Ovary (tissue), 9 donors: ENCODE results near the gene MICALL2. TPM values are rescaled to one million over a fixed set of nuclear protein-coding genes. Genes with fewer than 3 reads are reported as not detected.

Source experiments
- DNase-seq, 5 donors: peaks; one replicate each; pipeline ENCODE4 v3.0.0-alpha.2; 2019 to 2020
- H3K27ac ChIP-seq, 2 donors: fragments of 200-600 bp; one replicate each; pipeline versions ENCODE4 v1.5.1 to v1.8.0; 2019 to 2022
- H3K27me3 ChIP-seq: fragments of 200-600 bp; one replicate; pipeline ENCODE4 v1.8.0; 2022
- H3K36me3 ChIP-seq: fragments of 200-600 bp; sonication (generic); one replicate; pipeline ENCODE4 v1.5.1; 2019
- H3K4me1 ChIP-seq: one replicate; pipeline ENCODE4 v1.8.1; 2013; ENCODE audit warnings: mild to moderate bottlenecking, moderate library complexity; ENCODE audit not compliant: insufficient read depth
- H3K4me3 ChIP-seq: fragments of 200-600 bp; sonication (generic); one replicate; pipeline ENCODE4 v1.5.1; 2017
- H3K9me3 ChIP-seq, 2 donors: fragments of 200-600 bp in 1 of 2; sonication (generic) in 1 of 2; one replicate each; pipeline versions ENCODE4 v1.5.1 to v1.8.1; 2013 to 2019; ENCODE audit warnings: mild to moderate bottlenecking in 1 of 2, moderate library complexity in 1 of 2
- CTCF ChIP-seq, 3 donors: fragments of 450-650 bp in 2 of 3; fragments of 200-600 bp in 1 of 3; IDR thresholded peaks; one replicate each; pipeline versions ENCODE4 v1.5.1 to v1.8.0; 2016 to 2022; ENCODE audit warnings: antibody characterized with exemption in 3 of 3, mild to moderate bottlenecking in 1 of 3
- EP300 ChIP-seq: sonication (generic); formaldehyde crosslinking; IDR thresholded peaks from one replicate; pipeline ENCODE4 v1.6.1; 2017; ENCODE audit warnings: antibody characterized with exemption
- POLR2A ChIP-seq: fragments of 450-650 bp; IDR thresholded peaks from one replicate; pipeline ENCODE4 v1.6.1; 2017; ENCODE audit warnings: antibody characterized with exemption, mild to moderate bottlenecking, moderate library complexity
- WGBS, 3 donors: extraction: QIAGEN DNeasy Blood & Tissue Kit in 1 of 3; methylation state at CpG; one replicate each; pipeline versions ENCODE4 v1.1.5 to v1.1.7; 2013 to 2017; 5-methylcytosine and 5-hydroxymethylcytosine counted together
- intact Hi-C, 4 donors: fragments of 100-400 bp; cut with DNase I; formaldehyde crosslinking; loops; one replicate each; pipeline versions ENCODE4 v1.11.0 to v1.15.1; 2022 to 2023
- polyA plus RNA-seq, 2 donors: library from polyadenylated mRNA; stranded (reverse); fragments of 200-250 nt in 1 of 2; fragments of 350-450 nt in 1 of 2; fragmentation: Illumina TruSeq in 1 of 2; extraction: RNeasy Lipid Tissue Mini Kit (QIAGEN cat#74804) in 1 of 2; gene quantifications; one replicate each; pipeline ENCODE4 v1.2.3, GENCODE V29; 2013 to 2014
- total RNA-seq, 7 donors: library from RNA; depleted of rRNA in 2 of 7; stranded (reverse); fragments of >200 nt in 2 of 7; fragmentation: NEBNext Ultra II Directional in 3 of 7; extraction: Animal tissue kit (Norgen Biotek cat#: 25700) in 3 of 7; gene quantifications; one replicate each; pipeline versions ENCODE4 v1.1.0 to v1.2.4, GENCODE V29; 2016 to 2023
- donor health status: DM: no; HTN: no; CAD: no; lungs with moderate emphysema.
- donor health status: DM: no; HTN: no; CAD: no.
- donor health status: Bipolar disorder and iron deficiency.
- donor health status: DM: yes; HTN: yes; CAD: no.
- donor health status: DM: no; HTN: no; CAD: no.
- donor health status: DM: yes; HTN: yes; CAD: no.

Gene MICALL2
- total and polyA plus RNA-seq, 9 donors, result 0.95 to 13.4 (median 6.5) TPM

DNA sequence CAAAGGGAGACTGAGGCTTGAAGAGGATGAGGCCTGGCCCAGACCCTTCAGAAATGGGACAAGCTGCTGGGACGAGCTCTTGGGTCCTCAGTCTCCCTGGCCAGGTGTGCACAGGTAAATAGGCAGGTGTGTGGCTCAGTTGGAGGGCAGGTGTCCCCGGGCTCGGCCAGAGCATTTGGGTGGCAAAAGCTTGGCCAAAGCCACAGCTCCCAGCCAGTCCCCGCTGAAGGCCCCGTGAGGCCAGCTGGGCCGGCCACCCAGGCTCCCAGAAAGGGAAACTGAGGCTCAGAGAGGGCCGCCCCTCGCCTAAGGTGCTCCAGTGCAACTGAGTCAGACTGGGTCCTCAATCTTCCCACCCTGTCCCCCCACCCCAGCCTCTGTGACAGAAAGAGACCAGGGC, 37.3 kb downstream of the MICALL2 start:
- no peaks in the 10 kb centered on the region for H3K36me3 ChIP-seq
- H3K27me3 ChIP-seq, result no peaks in the 10 kb centered on the region
- no peak for DNase-seq
- no peaks in the 10 kb centered on the region for H3K9me3 ChIP-seq
- intact Hi-C loops, result no loop called here
- no peak overlapping the region for H3K4me3 ChIP-seq
- TF ChIP-seq POLR2A (no peak), EP300 (no peak), CTCF (IDR thresholded peaks at IDR 0.05) (no peak)
- H3K27ac ChIP-seq, result no peak overlapping the region
- no peaks in the 10 kb centered on the region for H3K4me1 ChIP-seq
- 82 to 90% (median 82%) methylated on average over 8 of the region's 8 CpGs for WGBS, 3 donors

GRCh38 chr7:1421020-1421790, 38.1 kb downstream of the MICALL2 start:
- H3K27ac ChIP-seq, result no peak overlapping the region
- no peaks in the 10 kb centered on the region for H3K27me3 ChIP-seq
- H3K4me1 ChIP-seq, result no peaks in the 10 kb centered on the region
- intact Hi-C loops, result no loop called here
- H3K4me3 ChIP-seq, result no peak overlapping the region
- H3K9me3 ChIP-seq, result no peaks in the 10 kb centered on the region
- TF ChIP-seq CTCF (IDR thresholded peaks at IDR 0.05), result no peak
- TF ChIP-seq EP300, result no peak
- TF ChIP-seq POLR2A, result no peak
- H3K36me3 ChIP-seq, result no peaks in the 10 kb centered on the region
- no peak for DNase-seq
- 79 to 87% (median 81%) methylated on average over 39 to 41 of the region's 41 CpGs for WGBS, 3 donors

DNA sequence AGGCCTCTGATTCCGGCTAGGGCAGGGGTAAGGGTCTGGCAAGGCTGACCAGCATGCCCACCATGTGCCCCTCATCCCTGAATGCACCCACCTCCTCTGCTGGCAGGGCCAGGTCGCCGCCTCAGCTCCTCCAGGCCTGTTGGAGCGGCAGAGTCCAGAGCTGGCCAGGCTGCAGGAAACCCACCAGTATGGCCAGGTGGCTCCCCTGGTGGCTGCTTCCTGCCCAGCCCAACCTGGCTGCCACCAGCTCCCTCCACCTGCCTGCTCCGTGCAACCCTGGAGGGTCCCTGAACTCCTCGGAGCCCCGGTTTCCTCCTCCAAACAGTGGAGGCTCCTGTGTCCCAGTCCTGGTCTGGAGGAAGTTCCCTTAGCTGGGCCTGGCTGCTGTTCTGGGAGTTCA, 39.6 kb downstream of the MICALL2 start:
- WGBS, 3 donors, result 59 to 61% (median 61%) methylated on average over 7 of the region's 7 CpGs
- Histone ChIP-seq H3K4me3 (no peak overlapping the region), H3K27me3 (no peaks in the 10 kb centered on the region)

GRCh38 chr7:1419310-1419634, 40.0 kb downstream of the MICALL2 start:
- Histone ChIP-seq H3K4me3 (no peak overlapping the region), H3K27ac (no peak overlapping the region), H3K36me3 (no peaks in the 10 kb centered on the region), H3K27me3 (no peaks in the 10 kb centered on the region), H3K4me1 (no peaks in the 10 kb centered on the region), H3K9me3 (no peaks in the 10 kb centered on the region)
- WGBS, 3 donors, result 64 to 78% (median 77%) methylated on average over 11 of the region's 11 CpGs
- intact Hi-C loops, result no loop called here
- peak in 1 of 5 donors; percentile 23 for DNase-seq
- no peak for TF ChIP-seq CTCF (IDR thresholded peaks at IDR 0.05)

More for the DNA sequence above, 39.6 kb downstream of the MICALL2 start:
- Histone ChIP-seq H3K36me3 (no peaks in the 10 kb centered on the region), H3K9me3 (no peaks in the 10 kb centered on the region), H3K4me1 (no peaks in the 10 kb centered on the region), H3K27ac (no peak overlapping the region)
- intact Hi-C loops, result no loop called here
- no peak for TF ChIP-seq CTCF (IDR thresholded peaks at IDR 0.05)
- TF ChIP-seq EP300, result no peak
- TF ChIP-seq POLR2A, result no peak
- no peak for DNase-seq
